NCI-H526 treated with DMSO at 0.1 percent for 48 hours (cell line): ENCODE measurements around the gene TSHZ1.

ENCODE experiments used
- DNase-seq: peaks from one replicate; lab custom pipeline; 2025; lab: John Stamatoyannopoulos, UW

TSHZ1 gene

DNA sequence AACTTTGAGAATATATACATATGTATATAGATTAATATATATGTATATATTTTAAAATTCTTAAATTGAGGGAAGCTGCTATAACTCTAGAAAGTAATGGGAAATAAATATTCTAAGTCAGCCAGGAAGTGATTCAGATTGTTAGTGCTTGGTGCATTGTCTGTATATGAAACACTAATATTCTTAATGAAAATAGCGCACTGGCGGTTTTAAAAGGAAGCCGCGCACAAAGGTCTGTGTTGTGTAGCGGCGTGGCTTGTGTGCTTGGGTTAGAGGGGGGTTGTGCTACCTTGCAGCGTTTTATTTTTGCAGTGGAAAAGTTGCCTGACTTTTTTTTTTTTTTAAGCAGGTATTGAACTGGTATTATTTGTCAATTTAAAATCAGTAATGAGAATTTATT lies 11.3 kb downstream of the TSHZ1 start:
- peak; percentile 57 for DNase-seq

DNA sequence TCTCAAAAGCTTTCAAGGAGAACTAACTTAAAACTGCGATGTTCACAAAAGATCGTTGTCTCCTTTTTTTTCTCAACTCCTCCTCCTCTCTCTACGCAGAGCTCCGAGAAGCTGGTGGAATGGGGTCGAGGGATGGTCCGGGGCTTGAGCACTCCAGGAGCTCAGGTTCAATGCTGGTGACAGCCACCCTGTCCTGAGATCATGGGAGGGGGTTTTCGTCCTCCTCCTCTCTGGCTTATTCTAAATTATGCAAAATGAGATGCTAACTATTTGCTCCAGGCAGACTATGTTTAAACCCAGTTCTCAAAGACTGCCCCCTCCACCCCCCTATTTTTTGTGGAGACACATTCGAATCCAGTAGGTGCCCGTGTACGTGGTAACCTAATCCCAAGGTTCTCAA lies 11.8 kb downstream of the TSHZ1 start:
- DNase-seq: peak; percentile 96

DNA sequence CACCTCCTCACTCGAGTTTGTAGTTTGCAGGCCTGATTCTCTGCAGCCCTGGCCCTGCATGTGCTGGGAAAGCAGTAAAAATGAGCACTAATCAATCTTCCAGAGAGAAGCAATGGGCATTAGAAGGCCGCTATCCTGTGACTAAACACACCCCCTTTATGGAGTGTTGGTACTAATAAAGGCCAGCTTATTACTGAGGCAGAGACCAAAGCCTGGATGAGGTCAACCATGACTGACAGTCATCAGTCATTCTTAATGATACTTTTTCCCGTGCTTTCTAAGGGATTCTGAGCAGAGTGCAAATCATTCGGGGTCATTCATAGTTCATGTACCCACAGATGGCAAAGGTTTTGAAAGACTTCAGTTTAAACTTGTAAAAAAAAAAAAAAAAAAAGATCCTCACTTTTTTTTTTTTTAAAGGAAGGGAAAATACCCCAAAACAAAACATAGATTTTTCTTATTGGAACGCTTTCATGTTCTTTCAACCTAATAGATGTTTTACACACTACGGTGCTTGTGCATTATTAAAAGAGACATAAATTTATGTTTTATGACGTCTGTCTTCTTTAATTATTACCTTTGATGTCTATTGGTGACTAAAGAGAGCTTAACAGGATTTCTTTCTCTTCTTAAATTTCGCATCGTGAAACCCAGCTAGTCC lies 13.2 kb downstream of the TSHZ1 start:
- DNase-seq: peak; percentile 38

DNA sequence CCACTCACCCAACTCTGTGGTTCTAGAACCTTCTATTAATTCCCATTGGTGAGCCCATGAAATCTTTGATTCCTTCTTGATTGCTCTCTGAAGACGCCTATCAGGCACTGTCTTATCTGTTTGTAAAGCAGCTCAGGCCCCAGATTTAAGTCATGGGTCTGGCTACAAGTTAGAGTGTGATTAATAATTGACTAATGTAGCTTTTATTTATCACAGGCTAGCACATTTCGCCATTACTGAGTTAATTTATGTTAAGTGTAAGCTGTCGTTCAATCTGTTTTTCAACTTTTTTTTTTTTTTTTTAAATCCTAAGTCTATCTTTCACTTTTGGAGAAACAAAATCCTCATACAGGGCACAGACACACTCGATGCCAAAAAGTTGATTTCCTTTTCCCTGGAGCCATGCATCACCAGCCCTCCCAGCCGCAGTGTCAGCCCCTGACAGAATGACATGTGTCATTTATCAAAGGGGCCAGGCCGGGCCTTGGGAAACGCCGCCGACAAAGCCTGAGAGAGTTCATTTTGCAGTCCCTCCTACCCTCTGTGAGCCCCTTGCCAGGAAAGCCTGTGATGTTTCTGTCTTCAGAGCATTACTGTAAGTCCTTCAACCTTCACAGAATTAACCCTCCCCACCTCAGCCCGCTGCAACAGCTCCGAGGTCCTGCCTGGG lies 15.8 kb downstream of the TSHZ1 start:
- no peak for DNase-seq

DNA sequence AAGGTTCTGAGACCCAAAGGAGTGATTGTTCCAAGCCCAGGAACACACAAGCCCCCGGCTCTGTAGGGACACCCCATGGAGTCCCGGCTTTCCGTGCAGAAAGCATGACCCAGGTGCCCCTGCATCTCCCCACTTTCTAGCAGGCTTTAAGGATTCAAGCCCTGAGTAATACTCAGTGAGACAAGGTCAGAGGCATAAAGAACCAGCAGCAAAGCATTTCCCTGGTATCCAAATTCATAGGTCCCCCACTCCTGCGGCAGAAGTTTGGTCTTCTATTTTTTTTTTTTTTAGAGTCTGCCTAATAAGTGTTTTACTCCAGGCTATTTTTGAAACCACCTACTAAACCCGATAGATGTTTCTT lies 16.3 kb downstream of the TSHZ1 start:
- no peak for DNase-seq

DNA sequence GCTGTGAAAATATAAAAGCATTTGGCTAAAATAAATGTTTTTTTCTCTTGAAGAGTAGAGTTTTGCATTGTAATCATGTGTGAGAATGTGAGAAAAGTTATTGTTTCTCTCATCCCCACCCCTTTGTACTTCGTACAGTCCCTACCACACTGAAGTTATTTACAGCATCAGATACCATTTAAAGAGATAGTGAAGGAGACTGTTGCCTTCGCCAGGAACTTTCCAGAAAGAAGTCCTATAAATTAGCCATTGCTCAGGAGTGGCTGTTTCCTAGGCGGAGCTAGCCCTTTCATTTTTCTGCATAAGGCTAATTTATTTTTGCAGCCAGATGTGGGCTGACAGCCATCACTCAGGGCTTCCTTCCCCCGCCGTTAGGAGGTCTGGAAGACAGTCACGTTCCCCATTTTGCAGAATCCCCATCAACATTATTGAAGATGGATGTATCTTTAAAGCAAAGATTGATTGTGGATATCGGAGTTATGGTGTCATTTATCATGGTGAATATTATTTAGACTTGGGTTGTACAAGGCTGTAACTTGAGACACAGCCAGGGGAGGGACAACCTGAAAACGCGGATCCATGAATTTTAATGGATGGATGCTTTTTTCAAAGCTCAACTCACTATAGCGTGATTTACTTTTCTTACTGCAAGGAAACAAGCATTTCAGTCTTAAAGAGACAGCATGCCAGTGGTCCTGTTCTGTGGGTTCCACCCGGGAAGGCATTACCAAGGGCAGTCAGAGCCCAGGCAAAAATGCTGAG lies 17.1 kb downstream of the TSHZ1 start:
- no peak for DNase-seq

DNA sequence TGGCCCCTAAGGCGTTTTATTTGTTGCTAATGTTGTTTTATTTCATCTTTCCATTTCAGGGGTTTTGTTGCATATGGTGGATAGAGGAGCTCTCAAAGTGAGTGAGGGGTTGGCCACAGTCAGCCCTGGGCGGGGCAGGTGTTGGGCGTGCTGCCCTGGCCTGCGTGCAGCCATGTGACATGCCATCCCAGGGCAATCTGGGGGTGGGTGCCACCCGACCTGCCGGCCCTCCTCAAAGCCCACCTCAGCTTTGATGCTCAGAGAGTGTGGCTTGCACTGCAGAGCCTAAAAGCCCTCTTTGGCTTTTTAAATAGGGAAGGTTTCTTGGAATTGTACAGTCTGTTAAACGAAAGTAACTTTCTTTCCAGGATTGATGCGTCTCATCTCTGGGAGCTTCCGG lies 18.4 kb downstream of the TSHZ1 start:
- DNase-seq: no peak

DNA sequence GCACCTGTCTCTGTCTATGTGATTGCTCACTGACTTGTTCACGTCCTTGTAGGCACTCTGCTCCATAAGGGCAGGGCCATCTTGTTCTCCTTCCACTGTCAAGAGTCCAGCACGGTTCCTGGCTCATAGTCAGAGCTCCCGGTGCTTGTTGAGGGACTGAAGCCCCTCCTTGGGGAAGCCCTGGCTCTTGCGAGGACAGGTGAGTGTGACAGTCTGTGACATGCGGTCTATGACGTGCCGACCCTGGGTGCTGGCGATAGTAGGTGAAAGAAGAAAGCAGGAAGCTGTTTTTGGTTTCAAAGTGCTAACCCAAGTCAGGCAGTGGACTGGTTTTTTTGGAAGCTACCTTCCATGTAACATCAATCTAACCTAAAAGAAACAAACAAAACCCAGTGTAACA lies 18.8 kb downstream of the TSHZ1 start:
- DNase-seq: no peak

DNA sequence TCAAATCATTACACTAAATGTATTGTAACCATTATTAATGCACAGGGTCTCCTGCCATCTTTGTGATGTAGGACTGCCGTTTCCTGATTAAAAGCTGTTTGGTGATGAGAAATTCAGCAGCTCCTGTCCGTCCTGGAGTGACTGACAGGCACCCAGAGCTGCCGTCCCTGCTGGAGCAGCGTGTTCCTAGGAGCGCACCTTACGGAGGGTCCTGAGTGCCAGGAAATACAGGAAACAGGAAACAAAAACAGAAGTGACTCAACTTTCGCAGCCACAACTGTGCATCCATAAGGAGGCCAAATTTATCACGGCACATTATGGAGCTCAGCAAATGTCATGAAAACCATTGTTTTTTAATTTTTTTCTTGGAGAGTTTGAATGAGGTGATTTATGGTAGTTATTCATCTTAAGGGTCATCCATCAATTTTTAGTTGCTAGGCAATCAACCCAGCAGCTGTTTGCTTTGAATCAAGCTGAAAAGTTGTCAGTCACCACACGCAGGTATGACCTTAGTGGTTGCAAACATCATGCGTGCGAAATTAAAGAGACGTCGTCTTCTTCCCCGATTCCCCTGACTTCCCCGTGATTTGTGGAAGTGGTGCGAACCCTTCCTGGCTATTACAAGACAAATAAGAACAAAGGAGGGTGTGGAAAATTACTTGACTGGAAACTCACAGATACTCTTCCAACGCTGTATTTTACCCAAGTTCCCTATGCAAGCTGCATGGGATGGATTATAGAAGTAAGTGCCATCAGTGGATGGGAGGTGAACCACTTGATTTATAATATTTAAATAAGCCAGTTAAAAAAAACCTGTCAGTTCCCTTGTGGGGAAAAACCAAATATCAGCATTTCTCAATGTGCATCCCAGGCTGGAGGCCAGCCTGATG lies 19.8 kb downstream of the TSHZ1 start:
- DNase-seq: no peak

DNA sequence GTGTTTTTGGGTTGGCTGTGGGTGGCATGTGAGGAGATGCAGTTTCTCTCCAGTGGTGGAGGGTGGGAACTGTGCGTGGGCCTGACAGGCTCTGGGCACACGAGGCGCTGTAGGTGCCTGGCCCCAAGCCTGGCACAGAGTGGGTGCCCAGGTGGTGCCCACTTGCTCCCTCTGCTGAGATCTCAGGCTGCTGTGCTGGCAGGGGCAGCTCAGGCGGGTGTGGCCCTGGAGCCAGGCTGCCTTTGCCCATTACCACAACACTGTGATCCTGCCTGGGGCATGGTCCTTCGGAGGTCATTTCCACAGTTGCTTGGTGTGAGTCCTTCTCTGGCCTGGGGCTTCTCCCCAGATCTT lies 20.4 kb downstream of the TSHZ1 start:
- no peak for DNase-seq

DNA sequence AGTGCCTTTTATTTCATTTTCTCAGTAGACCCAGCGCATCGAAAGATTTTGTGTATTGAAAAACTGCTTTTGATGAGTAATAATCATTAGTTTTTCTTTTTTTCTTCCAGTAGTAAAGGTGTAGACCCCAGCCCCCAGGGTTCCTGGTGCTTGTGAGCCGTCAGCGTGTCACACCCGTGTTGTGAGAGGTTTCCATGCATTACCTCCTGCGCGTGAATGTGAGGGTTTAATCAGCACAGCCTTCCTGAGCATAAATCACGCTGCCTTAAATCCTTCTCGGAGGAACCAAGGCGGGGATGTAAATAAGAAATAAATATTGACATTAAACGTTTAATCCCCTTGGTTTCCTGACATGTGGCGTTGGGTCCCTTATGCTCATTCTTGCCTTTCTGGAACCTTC lies 24.3 kb downstream of the TSHZ1 start:
- DNase-seq: no peak

DNA sequence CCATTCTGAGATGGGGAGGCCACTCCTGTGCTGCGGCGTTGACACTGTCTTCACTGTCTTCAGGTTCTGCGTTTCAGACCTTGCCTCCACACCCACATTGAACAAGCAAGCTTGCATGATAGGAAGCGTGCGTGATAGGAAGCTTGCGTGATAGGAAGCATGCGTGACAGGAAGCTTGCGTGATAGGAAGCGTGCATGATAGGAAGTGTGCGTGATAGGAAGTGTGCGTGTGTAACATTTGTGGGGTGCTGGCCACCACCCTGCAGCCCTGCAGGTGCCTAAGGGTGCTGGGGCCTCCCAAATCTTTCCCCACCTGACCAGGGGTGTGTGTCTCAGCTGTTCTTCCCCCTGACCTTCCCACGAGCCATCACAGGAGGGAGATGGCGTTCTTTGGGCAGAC lies 25.3 kb downstream of the TSHZ1 start:
- DNase-seq: no peak

DNA sequence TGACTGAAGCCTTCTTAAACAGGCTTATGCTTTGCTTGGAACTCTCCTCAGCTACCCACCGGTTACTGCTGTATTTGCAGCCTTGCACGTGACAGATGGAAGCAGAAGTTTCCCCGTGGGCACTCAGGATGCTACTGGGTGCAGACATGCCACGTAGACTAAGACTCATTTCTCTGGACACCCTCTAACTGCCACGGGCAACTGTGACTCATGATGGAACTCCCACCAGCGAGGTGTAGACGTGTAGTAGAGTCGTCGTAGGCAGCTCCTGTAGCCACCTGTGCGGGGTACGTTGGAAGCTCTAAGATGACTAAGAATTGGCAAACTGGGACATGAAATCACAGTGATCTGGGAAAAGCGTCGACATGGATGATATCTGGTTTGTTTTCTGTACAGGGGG lies 27.5 kb downstream of the TSHZ1 start:
- no peak for DNase-seq

DNA sequence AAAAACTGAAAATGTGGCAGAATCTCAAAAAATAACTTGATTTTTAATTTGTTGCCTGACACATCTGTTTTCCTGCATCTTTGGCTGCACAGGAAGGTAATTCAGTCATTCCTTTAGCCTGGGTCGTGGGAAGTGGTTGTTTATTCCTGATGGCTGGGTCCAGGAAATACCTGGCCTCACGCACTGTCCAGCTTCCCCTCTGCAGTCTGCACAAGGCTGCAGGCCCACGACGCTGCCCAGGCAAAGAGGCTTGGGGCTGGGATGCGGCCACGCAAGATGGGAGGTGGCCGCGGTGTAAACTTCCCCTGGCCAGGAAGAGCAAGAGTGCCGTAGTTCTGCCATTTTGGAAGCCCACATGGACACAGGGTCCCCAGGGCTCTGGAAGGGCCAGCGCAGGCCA lies 28.2 kb downstream of the TSHZ1 start:
- DNase-seq: no peak

DNA sequence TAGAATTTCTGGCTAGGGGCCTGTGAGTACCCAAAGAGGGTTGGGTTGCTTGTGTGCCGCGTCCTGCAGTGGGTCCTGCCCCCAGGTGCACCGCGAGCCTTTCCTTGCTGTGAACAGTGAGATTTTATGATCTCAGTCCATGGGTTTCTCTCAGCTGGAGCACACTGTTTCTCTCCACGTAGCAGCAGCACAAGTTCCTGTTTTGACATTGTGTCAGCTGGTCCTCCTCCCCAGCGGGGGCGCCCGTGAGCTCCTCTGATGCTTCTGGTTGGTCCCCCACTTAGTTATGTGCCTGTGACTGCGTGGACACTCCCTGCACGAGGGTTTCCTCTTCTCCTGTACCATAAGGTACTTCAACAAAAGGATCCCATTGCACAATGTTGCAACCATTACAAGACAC lies 29.8 kb downstream of the TSHZ1 start:
- DNase-seq: no peak

DNA sequence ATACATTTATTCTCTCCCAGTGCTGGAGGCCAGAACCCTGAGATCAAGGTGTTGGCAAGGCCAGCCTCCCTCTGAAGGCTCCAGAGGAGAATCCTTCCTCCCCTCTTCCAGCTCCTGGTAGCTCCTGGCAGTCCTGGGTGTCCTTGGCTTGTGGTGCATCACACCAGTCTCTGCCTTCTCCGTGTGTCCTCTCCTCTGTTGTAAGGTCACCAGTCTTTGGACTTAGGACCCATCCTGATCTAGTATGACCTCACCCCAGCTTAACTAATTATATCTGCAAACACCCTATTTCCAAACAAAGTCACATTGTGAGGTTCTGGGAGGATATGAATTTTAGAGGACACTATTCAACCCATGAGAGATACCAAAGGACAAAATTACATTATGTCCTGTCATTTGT lies 31.1 kb downstream of the TSHZ1 start:
- DNase-seq: no peak

DNA sequence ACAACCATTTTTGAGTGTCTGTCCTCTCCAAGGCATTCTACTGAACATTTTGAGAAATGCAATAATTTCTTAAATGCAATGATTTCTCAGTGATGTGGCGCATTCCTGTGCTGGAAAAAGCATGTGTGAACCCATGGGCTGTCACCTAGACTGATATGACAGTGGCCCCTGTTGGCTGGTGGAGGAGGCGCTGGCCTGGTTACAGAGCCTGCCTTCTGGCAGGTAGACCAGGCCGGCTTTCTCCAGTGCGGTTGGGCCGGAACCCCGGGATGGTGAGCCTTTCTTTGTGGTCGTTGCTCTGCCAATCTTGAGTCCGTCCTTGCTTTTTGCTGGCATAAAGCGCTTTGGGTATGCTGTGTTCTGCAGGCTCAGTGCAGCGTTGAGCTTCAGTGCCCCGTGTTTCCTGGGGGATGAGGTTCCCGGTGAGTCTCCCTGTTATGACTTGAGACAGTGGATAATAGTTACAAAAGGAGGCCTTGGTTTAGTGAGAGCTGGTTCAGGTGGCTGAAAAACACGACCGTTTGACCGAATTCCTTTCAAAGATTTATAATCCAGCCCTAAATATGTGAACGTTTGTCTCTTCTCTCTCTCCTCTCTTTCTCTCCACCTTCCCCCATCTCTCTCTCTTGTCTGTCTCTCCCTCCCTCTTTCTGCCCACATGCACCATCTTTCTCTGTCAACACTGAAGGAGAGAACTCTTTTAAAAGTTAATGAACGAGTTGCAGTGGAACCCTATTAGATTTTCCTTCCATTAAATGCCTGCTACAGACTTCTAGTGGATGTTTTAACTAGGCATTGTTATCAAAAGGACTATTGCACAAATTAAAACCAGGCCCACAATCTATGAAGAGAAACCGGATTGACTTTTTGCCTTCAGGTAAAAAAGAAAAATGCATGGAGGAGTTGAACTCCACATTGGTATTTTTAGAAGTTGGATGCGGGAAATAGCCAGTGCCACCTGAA lies 34.0 kb downstream of the TSHZ1 start:
- peak; percentile 40 for DNase-seq

DNA sequence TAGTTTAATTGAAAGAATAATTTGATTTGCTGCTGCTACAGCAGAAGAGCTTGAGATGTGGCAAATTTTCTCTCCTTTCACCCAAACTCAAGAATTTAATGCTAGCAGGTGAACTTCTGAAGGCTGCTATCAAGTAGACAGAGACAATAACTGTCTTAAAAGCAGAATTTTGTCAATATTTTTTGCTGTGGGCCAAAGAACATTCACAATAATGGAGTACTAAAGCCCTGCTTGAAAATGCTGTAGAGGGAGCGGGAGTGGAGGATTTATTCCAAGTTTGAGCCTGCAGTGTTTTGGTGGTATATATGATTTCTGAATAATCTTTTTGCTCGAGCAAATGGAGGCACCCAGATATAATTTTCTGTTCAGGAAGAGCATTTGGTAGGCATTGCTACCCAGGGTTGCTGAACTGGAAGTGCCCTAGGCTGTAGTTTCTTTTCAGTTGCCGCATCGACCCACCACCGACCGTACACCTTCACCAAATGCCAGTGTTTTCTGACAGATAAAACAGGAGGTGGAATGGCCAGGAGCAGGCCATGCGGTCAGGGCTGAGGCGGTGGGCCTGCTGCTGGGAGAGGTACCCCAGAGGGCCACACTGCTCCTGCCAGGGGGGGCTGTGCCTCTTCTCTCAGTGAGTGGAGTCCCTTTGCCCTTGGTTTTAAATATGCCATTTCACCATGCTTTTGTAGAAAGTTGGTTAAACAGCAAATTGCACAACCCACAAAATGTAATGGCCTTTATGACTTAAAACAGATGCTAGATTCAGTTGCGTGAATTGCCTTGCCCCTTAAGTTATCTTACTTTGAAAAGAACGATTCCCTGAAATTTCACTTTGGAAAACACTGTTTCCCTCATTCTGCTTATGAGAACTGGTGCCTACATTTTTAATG lies 36.4 kb downstream of the TSHZ1 start:
- DNase-seq: peak; percentile 52

DNA sequence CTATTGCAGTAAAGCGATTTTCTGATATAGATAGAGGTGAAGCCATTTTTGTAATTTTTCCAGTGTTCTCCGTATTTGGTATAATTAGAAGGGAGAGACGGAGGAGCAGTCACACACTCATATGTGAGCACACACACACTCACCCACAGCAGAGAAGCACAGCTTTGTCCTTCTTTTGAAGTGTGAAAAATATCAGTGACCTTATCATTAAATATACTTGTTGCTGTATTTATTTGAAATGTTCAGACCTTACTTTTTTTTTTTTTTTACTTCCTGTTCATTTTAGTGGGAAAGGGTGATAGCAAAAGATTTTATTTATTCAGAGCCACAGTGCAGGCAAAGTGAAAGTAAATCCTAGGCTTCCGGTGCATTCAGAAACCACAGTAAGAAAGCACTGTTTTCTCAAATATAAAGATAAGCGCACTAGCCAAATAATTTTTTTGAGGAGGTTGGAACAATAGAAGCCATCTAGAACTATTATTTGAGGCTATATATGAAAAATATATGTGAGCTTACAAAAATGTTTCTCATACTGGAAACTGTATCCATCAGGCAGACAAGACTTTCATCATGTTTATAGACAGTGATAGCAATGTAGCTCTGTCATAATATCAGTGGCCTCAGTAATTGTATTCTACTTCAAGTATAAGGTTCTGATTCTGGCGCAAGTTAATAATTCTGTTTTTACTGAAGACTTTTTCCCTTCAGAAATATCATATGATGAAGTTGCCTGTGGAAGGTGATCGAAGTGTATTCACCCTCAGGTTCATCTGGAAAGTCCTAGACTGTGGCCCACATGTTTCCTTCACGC lies 37.2 kb downstream of the TSHZ1 start:
- DNase-seq: peak; percentile 75
